ENCODE data around the gene MARCHF2.
"Not testable (repeated sequence)": the region's sequence is repeated elsewhere in the genome, so short reads cannot be mapped to it uniquely, and the experiment has no call there.

Gene MARCHF2, protein sequence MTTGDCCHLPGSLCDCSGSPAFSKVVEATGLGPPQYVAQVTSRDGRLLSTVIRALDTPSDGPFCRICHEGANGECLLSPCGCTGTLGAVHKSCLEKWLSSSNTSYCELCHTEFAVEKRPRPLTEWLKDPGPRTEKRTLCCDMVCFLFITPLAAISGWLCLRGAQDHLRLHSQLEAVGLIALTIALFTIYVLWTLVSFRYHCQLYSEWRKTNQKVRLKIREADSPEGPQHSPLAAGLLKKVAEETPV

DNA sequence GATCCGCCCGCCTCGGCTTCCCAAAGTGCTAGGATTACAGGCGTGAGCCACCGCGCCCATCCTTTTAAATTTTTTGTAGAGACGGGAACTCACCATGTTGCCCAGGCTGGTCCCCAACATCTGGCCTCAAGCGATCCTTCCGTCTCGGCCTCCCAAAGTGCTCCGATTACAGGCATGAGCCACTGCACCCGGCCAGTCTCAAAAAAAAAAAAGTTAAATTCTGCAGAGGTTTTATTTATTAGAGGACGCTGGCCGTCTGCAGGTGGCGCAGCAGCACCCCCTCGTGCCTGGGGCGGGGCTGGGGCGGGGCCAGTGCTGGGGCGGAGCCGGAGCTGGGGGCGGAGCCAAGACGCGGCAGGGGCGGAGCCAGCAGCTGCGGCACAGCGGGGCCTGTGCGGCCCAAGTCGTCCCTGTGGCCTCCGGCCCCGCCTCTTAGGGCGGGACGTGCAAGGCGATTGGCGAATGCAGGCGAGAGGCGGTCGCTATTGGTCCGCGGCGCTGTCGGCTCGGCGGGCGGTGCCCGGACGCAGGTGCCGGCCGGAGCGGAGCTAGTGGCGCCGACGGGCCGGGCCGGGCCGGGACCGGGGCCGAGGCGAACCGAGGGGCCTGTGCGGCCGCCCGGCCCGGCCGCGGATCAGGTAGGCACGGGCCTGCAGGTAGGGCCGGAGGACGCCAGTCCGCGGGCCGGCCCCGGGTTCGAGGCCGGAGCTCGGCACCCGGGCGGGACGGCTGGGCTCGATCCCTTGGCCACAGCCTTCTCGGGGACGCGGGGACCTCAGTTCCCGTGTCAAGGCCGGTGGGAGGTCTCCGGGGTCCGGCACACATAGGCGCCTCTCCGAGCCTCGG lies at the start of gene MARCHF2:
TSS of gene MARCHF2 (plus strand) at position 523 of the 846 bp plus-strand sequence. CDS start 8,536 bp downstream, outside the sequence.
- peak; percentile 98 for DNase-seq

DNA sequence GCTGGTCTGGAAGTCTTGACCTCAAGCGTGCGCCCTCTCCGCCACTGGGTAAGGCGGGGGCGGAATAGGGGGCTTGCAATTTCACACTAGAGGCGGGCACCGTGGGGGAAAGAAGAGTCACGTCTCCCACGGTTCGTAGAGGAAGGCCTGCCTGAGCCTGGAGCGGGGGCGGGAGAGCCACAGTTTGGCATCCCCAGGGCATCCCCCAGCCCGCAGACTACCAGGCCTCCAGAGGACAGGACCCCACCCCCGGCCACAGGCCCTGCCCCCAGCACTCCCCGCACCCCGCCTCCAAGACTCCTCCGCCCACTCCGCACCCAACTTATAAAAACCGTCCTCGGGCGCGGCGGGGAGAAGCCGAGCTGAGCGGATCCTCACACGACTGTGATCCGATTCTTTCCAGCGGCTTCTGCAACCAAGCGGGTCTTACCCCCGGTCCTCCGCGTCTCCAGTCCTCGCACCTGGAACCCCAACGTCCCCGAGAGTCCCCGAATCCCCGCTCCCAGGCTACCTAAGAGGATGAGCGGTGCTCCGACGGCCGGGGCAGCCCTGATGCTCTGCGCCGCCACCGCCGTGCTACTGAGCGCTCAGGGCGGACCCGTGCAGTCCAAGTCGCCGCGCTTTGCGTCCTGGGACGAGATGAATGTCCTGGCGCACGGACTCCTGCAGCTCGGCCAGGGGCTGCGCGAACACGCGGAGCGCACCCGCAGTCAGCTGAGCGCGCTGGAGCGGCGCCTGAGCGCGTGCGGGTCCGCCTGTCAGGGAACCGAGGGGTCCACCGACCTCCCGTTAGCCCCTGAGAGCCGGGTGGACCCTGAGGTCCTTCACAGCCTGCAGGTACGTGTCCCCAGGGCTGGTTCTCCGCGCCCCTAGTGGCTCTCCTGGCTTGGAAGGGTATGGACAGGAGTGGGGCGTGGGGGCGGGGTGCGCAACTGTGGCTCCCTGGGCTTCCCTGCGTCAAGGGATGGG lies 49.0 kb upstream of the MARCHF2 start, which contains the start of gene ANGPTL4:
TSS of gene ANGPTL4 (plus strand) at position 353 of the 969 bp plus-strand sequence. CDS start at position 520, 167 bp downstream.
- peak; percentile 22 for DNase-seq

DNA sequence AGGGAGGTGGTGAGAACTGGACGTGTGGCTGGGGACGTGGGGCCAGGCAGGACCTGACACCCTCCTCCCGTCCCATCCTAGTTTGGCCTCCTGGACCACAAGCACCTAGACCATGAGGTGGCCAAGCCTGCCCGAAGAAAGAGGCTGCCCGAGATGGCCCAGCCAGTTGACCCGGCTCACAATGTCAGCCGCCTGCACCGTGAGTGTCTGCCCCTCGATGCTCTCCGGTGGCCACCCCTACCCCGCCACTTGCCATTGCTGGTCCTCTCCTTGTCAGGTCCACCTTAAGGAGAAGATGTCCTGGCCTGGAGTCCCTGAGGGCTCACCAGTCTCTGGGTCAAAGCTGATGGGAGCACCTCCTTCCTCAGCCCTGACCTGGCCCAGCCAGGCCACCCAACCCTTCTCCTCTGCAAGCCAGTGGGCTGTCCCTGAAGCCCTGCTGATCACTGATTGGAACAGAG lies 47.0 kb upstream of the MARCHF2 start:
- no peak for DNase-seq

DNA sequence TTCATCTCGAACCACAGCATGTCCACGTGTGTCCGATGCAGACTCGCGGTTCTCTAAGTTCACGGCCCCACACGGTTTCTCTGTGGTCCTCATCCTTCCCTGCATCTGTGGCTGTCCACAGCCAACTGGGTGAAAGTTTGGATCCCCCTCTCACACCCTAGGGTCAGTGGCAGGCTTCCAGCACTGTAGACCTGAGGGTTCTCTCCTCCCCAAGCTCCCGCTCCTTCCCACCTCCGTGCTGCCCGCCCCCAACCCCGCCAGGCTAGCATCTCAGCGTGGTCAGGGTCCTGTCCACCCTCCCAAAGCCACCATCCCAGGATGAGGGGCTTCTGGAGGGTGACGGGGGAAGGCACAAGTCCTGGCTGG lies 46.2 kb upstream of the MARCHF2 start:
- no peak for DNase-seq

DNA sequence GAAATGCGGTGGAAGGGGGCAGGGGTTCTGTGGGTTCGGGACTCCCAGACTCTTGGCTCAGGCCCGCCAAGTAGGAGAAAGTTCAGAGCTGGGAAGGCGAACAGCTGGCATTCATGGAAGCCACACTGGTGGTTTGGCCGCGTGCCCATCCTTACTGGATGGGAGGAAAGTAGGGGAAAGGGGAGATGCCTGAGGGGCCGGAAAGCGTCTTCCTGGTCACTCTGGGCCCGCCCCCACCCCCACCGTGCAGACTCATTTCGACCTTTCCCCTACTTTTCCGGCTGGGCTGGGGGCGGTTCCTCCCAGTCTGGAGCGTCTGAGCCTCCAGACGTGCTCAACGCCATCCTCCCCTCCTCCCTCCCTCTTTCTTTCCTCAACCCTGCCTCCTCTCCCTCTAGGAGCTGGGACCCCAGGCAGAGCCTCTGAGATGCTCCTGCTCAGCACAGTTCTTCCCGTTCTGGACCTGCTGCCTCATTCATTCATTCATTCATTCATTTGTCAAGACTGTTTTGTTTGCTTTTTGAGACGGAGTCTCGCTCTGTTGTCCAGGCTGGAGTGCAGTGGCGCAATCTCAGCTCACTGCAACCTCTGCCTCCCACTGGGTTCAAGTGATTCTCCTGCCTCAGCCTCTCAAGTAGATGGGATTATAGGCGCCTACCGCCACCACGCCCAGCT lies 45.6 kb upstream of the MARCHF2 start:
- no peak for DNase-seq

DNA sequence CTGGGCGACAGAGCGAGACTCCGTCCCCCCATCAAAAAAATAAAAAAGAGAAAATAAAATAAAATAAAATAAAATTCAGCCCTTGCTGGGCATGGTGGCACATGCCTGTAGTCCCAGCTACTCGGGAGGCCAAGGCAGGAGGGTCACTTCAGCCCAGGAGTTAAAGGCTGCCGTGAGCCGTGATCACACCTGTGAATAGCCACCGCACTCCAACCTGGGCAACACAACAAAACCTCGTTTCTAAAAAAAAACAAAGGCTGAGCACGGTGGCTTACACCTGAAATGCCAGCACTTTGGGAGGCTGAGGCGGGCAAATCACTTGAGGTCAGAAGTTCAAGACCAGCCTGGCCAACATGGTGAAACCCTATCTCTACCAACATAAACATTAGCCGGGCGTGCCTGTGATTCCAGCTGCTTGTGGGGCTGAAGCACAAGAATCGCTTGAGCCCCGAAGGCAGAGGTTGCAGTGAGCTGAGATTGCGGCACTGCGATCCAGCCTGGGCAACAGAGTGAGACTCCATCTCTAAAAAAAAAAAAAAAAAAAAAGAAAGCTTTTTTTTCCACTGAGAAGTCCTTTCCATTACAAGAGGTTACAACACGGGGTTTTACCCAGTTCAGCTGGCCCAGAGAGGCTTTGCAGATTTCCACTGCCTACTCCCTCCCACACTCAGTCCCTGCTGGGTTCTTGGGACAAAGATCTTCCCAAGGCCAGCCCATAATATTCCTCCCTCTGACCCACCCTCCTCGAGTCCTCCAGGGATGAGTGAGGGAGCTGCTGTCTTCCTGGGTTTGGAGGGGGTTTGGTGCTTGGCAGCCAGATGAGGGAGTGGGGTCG lies 42.7 kb upstream of the MARCHF2 start:
- no peak for DNase-seq

DNA sequence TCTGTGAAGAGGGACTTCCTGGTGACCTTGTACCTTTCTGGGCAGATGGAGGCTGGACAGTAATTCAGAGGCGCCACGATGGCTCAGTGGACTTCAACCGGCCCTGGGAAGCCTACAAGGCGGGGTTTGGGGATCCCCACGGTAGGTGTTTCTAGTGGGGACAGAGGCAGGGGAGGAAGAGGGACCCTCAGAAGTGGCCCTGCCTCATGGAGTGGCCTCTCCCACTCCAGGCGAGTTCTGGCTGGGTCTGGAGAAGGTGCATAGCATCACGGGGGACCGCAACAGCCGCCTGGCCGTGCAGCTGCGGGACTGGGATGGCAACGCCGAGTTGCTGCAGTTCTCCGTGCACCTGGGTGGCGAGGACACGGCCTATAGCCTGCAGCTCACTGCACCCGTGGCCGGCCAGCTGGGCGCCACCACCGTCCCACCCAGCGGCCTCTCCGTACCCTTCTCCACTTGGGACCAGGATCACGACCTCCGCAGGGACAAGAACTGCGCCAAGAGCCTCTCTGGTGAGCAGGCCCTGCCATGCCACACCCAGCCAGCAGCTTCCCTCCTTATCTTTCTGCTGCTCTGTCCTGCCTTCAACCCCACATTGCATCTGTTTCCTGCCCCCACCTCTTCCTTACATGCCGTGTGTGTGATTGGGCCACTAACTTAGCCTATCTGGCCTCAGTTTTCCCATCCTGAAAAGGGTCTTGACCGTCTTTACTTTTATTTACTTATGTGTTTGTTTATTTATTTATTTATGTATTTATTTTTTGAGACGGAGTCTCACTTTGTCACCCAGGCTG lies 41.9 kb upstream of the MARCHF2 start:
- DNase-seq = no peak

DNA sequence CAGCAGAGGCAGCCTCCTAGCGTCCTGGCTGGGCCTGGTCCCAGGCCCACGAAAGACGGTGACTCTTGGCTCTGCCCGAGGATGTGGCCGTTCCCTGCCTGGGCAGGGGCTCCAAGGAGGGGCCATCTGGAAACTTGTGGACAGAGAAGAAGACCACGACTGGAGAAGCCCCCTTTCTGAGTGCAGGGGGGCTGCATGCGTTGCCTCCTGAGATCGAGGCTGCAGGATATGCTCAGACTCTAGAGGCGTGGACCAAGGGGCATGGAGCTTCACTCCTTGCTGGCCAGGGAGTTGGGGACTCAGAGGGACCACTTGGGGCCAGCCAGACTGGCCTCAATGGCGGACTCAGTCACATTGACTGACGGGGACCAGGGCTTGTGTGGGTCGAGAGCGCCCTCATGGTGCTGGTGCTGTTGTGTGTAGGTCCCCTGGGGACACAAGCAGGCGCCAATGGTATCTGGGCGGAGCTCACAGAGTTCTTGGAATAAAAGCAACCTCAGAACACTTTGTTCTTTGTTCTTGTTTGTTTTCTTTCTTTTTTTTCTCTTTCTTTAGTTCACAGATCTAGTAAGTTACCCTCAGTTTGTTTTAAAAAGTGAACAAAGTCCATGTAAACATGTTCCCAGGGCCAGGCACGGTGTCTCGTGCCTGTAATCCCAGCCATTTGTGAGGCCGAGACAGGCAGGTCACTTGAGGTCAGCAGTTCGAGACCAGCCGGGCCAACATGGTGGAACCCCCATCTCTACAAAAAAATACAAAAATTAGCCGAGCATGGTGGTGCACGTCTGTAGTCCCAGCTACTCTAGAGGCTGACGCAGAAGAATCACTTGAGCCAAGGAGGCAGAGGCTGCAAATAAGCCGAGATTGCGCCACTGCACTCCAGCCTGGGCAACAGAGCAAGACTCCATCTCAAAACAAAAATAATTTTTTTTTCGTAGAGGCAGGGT lies 39.0 kb upstream of the MARCHF2 start:
- DNase-seq = no peak

DNA sequence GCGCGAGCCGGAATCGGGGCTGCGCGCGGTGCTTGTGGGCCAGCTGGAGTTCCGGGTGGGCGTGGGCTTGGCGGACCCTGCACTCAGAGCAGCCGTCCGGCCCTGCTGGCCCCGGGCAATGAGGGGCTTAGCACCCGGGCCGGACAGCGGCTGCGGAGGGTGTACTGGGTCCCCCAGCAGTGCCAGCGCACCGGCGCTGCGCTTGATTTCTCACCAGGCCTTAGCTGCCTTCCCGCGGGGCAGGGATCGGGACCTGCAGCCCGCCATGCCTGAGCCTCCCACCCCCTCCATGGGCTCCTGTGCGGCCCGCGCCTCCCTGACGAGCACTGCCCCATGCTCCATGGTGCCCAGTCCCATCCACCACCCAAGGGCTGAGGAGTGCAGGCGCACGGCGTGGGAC lies 37.3 kb upstream of the MARCHF2 start:
- DNase-seq = not testable (repeated sequence)

DNA sequence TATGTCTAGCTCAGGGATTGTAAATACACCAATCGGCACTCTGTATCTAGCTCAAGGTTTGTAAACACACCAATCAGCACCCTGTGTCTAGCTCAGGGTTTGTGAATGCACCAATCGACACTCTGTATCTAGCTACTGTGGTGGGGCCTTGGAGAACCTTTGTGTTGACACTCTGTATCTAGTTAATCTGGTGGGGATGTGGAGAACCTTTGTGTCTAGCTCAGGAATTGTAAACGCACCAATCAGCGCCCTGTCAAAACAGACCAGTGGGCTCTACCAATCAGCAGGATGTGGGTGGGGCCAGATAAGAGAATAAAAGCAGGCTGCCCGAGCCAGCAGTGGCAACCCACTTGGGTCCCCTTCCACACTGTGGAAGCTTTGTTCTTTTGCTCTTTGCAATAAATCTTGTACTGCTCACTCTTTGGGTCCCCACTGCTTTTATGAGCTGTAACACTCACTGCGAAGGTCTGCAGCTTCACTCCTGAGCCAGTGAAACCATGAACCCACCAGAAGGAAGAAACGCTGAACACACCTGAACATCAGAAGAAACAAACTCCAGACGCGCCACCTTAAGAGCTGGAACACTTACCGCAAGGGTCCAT lies 36.6 kb upstream of the MARCHF2 start:
- DNase-seq = not testable (repeated sequence)

DNA sequence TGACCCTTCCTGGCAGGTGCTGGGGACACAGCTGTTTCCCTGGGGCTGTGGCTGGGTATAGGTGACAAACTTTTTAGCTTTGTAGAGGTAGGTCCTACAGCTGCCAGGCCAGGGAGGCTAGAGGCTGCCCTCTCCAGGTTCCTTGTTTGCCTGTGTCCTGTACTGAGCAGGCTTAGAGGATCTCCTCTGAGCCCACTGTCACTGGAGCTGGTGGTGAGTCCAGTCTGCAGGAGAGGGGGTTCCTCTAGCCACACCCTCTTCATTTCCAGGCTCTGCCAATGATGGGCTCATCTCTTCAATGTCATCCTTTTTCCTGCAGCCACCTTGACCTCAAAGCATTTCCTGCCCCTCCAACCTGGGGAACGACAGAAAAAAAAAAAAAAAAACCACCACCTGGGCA lies 35.5 kb upstream of the MARCHF2 start:
- DNase-seq = no peak

DNA sequence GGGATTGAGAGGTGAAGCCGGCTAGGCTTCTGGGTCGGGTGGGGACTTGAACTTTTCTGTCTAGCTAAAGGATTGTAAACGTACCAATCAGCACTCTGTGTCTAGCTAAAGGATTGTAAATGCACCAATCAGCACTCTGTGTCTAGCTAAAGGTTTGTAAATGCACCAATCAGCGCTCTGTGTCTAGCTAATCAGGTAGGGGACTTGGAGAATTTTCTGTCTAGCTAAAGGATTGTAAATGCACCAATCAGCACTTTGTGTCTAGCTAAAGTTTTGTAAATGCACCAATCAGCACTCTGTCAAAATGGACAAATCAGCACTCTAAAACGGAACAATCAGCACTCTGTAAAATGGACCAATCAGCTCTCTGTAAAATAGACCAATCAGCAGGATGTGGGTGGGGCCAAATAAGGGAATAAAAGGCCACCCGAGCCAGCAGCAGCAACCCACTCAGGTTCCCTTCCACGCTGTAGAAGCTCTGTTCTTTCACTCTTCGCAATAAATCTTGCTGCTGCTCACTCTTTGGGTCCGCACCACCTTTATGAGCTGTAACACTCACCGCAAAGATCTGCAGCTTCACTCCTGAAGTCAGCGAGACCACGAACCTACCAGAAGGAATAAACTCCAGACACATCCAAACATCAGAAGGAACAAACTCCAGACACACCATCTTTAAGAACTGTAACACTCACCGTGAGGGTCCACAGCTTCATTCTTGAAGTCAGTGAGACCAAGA lies 33.8 kb upstream of the MARCHF2 start:
- not testable (repeated sequence) for DNase-seq

DNA sequence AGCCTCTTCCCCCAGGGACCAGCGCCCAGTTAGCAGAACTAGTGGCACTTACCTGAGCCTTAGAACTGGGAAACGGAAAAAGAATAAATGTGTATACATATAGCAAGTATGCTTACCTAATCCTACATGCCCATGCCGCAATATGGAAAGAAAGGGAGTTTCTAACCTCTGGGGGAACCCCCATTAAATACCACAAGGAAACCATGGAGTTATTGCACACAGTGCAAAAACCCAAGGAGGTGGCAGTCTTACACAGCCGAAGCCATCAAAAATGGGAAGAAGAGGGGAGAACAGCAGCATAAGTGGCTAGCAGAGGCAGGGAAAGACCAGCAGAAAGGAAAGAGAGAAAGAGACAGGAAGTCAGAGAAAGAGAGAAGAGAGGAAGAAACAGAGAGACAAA lies 28.5 kb upstream of the MARCHF2 start:
- DNase-seq = not testable (repeated sequence)

DNA sequence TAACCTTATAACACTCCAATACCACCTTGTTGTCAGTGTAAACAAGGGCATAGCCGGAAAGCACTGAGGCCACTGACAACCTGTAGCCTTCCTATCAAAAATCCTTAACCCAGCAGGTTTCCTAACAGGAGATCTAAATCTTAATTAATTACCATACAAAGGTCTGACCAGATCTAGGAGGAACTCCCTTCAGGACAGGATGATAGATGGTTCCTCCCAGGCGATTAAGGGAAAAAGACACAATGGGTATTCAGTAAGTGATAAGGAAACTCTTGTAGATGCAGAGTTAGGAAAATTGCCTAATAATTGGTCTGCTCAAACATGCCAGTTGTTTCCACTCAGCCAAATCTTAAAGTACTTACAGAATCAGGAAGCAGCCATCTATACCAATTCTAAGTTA lies 28.0 kb upstream of the MARCHF2 start:
- not testable (repeated sequence) for DNase-seq

DNA sequence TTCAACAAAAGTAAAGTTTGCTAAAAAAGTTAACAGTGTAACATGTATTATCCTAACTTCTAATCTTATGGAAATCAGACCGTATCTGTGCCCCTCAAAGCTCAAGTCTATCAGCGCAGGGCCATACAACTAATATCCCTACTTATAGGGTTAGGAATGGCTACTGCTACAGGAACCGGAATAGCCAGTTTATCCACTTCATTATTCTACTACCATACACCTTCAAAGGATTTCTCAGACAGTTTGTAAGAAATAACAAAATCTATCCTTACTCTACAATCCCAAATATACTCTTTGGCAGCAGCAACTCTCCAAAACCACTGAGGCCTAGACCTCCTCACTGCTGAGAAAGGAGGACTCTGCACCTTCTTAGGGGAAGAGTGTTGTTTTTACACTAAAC lies 27.5 kb upstream of the MARCHF2 start:
- DNase-seq = not testable (repeated sequence)

DNA sequence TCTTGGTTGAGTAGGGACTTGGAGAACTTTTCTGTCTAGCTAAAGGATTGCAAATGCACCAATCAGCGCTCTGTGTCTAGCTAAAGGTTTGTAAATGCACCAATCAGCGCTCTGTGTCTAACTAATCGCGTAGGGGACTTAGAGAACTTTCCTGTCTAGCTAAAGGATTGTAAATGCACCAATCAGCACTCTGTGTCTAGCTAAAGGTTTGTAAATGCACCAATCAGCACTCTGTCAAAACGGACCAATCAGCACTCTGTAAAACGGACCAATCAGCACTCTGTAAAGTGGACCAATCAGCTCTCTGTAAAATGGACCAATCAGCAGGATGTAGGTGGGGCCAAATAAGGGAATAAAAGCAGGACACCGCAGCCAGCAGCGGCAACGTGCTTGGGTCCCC lies 26.7 kb upstream of the MARCHF2 start:
- not testable (repeated sequence) for DNase-seq

DNA sequence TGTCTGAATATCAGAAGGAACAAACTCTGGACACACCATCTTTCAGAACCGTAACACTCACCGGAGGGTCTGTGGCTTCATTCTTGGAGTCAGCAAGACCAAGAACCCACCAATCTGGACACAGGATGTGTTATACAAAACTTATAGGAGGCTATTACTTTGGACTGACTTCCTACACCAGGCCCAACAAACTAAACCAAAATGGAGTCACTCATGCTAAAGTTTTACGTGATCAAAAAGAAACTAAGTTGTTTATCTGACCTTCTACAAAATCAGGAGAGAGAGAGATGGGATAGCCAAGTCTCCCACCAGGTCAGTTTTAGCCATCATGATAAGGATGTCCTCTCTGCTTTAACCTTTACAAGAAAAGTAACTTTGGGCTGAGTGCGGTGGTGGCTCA lies 26.1 kb upstream of the MARCHF2 start:
- no peak for DNase-seq

Data from activated effector memory CD4-positive, alpha-beta T cell treated with Interleukin-2 at 50 U/mL for 16 hours (primary cell).